GM10248 (cell line): Measurements from ENCODE around the gene CAVIN1.
"Not testable (repeated sequence)": the region's sequence is repeated elsewhere in the genome, so short reads cannot be mapped to it uniquely, and the experiment has no call there.

Experiments
- CTCF ChIA-PET: fragments of 300-600 bp; sonication (Branson Sonifier 250); formaldehyde crosslinking; extraction: SDS; loops from one replicate; lab custom pipeline; 2021; ENCODE audit warnings: antibody characterized with exemption; lab: Yijun Ruan, JAX
- POLR2A ChIA-PET: fragments of 350-650 bp; sonication (Branson Sonifier 250); formaldehyde crosslinking; extraction: SDS; loops from one replicate; lab custom pipeline; 2020; ENCODE audit warnings: antibody characterized with exemption; lab: Yijun Ruan, JAX
- DNase-seq: peaks from one replicate; pipeline ENCODE4 v3.0.0; 2012; ENCODE audit errors: extremely low spot score
- CTCF ChIP-seq: IDR thresholded peaks from 2 replicates; pipeline ENCODE4 v1.5.1; 2012; ENCODE audit warnings: mild to moderate bottlenecking, low read depth; ENCODE audit errors: extremely low read depth, missing control alignments, control extremely low read depth

The CAVIN1 gene

GRCh38 chr17:42380935-42381334 is 42.1 kb downstream of the CAVIN1 start:
- CTCF ChIA-PET: interaction anchor here (1.7 to 3.0 kb wide), 2 partner anchors 22 to 58 kb away, joined by 3 to 10 read pairs; no protein-coding TSS in a partner anchor
- POLR2A ChIA-PET: interaction anchor here (0.6 kb wide), 1 partner anchor 987 kb away, joined by 5 read pairs; no protein-coding TSS in a partner anchor
- TF ChIP-seq CTCF: no peak
- no peak for DNase-seq

GRCh38 chr17:42378959-42379594 is 44.0 kb downstream of the CAVIN1 start:
- CTCF ChIA-PET: interaction anchor here (0.9 to 3.0 kb wide), 10 partner anchors 10 to 67 kb away, joined by 3 to 10 read pairs (median 4); partner anchors contain the start of gene STAT3
- TF ChIP-seq CTCF: no peak
- DNase-seq: no peak
- POLR2A ChIA-PET: interaction anchor here (0.6 to 2.7 kb wide), 4 partner anchors 9 to 372 kb away, joined by 3 to 13 read pairs (median 6); partner anchors contain the start of gene STAT3

DNA sequence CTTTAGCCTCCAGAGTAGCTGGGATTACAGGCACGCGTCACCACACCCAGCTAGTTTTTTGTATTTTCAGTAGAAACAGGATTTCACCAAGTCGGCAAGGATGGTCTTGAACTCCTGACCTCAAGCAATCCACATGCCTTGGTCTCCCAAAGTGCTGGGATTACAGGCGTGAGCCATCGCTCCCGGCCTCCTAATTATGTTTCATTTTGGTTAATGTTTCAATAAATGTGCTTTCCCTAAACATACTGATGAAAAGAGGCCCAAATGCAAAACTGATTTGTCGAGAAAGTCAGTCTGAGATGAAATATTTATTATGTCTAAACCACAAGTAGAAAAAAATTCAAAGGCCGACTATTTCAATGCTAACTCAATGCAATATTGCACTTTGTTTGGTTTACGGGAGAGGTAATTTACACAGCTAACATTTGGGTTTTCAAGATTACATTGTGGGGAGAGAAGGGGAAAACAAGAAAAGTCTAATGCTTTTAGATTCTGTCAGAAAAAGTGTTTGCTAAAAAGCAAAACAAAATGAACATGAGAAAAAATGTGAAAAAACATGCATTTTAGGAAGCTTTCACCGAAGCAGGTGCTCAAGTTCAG is 44.6 kb downstream of the CAVIN1 start:
- POLR2A ChIA-PET: interaction anchor here (0.6 to 2.7 kb wide), 7 partner anchors 10 to 1961 kb away, joined by 3 to 13 read pairs (median 5); partner anchors contain the start of genes STAT3 and TOP2A
- CTCF ChIA-PET: interaction anchor here (0.9 to 3.0 kb wide), 10 partner anchors 10 to 66 kb away, joined by 3 to 10 read pairs (median 4); partner anchors contain the start of gene STAT3
- no peak for TF ChIP-seq CTCF
- DNase-seq: no peak

DNA sequence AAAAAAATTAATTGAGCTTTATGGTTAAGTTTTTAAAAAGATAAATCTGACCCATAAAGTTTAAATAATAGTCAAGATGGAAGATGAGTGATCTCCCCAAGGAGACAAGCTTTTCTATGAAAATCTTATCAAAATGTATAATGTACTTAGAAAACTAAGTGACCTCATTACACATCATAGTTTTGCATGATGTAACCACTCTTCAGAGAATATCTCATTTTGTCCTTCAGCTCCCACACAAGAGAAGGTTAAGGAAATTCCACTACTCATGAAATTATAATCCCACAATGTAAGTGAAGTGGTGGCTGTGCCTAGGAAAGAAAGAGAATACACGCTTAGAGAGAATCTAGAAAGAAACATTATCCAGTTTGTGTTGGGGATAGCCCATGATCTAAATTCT is 49.2 kb downstream of the CAVIN1 start:
- DNase-seq: no peak
- ChIA-PET POLR2A (no interaction called here), CTCF (interaction anchor here (1.0 kb wide), 1 partner anchor 33 kb away, joined by 3 read pairs; no protein-coding TSS in a partner anchor)
- no peak for TF ChIP-seq CTCF

DNA sequence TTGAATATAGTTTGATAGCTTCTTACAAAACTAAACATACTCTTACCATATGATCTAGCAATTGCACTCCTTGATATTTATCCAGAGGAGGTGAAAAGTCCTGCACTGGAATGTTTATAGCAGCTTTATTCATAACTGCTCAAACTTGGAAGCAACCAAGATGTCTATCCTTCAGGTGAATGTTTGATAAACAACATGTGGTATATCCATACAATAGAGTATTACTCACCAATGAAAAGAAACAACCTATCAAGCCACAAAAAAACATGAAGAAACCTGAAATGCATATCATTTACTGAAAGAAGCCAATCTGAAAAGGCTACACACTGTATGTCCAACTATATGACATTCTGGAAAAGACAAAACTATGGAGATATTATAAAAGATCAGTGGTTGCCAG is 50.9 kb downstream of the CAVIN1 start:
- ChIA-PET POLR2A (no interaction called here), CTCF (no interaction called here)
- no peak for TF ChIP-seq CTCF
- DNase-seq: no peak

- ChIA-PET CTCF (interaction anchor here (0.7 to 2.3 kb wide), 3 partner anchors 10 to 37 kb away, joined by 3 to 9 read pairs (median 3); no protein-coding TSS in a partner anchor), POLR2A (interaction anchor here (0.7 to 1.0 kb wide), 2 partner anchors 19 to 38 kb away, joined by 3 read pairs; partner anchors contain the start of gene STAT3)
- not testable (repeated sequence) for DNase-seq
Measured at GRCh38 chr17:42368797-42369561, 54.1 kb downstream of the CAVIN1 start.

DNA sequence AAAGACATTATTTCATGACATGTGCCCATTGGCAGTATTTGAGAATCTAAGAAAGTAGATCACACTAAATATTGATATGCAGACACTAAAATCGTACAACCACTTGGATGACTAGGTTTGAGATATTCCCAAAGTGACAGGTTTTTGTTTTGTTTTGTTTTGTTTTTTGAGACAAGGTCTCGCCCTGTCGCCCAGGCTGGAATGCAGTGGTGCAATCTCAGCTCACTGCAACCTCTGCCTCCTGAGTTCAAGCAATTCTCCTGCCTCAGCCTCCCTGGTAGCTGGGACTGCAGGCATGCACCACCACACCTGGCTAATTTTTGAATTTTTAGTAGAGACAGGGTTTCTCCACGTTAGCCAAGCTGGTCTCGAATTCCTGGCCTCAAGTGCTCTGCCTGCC is 54.7 kb downstream of the CAVIN1 start:
- POLR2A ChIA-PET: interaction anchor here (0.7 to 1.0 kb wide), 2 partner anchors 20 to 38 kb away, joined by 3 read pairs; partner anchors contain the start of gene STAT3
- CTCF ChIA-PET: interaction anchor here (0.7 to 2.3 kb wide), 2 partner anchors 10 kb away, joined by 3 to 9 read pairs; no protein-coding TSS in a partner anchor
- DNase-seq: not testable (repeated sequence)

- DNase-seq, POLR2A ChIA-PET: not testable (repeated sequence)
- CTCF ChIA-PET: interaction anchor here (1.0 kb wide), 2 partner anchors 26 to 43 kb away, joined by 3 to 4 read pairs; no protein-coding TSS in a partner anchor
Measured at GRCh38 chr17:42366176-42367023, 56.7 kb downstream of the CAVIN1 start.
